Glomerular endothelial cell (primary cell): ENCODE measurements around the gene AXIN1. TPM values are rescaled to one million over a fixed set of nuclear protein-coding genes. Genes with fewer than 3 reads are reported as not detected.
"Not testable (repeated sequence)": the region's sequence is repeated elsewhere in the genome, so short reads cannot be mapped to it uniquely, and the experiment has no call there.

Experiments
- DNase-seq: peaks from one replicate; pipeline ENCODE4 v3.0.0-alpha.2; 2011; ENCODE audit warnings: low read depth, low spot score; ENCODE audit errors: extremely low read depth
- total RNA-seq: library from RNA; depleted of rRNA; stranded (reverse); fragments of >200 nt; gene quantifications from 2 replicates; pipeline ENCODE4 v1.2.3, GENCODE V29; 2015

AXIN1 gene
- total RNA-seq, 1 donor from 2014 or later, result 28.5 TPM

DNA sequence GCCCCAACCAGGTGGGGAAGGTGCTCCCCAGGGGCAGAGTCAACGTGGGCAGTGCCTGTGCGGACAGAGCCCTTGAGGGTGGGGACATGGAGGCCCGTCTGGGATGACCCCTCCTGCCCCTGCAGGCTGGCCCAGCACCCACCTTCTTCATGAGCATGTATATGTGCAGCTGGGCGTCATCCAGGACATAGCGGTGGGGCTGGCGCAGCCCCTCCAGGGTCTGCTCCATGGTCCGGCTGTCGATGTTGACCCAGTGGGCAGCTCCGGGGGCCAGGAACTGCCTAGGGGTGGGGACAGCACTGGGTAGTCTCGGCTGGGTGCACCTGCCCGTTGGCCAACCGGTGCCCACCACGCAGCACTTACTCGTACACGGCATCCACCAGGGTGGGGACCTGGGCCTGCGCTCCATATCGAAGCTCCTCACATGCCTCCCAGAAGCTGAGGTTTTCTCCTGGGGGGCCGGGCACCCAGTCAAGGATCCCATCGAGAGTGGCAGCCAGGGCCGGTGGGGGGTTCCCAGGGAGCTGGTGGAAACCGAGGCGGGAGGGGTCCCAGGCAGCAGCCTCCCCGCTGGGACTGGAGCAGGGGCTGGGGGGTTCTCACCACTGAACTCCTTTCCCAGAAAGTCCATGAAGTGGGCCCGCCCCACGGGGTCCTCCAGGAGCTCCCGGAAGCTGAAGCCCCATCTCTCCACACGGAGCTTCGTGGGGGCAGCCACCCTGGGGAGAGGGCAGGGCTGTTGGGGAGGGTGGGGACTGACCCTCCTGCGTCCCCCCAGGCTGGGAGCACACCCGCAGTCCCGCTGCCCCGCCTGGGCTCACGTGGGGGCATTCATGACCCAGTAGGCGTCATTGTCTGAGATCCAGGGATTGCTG is 81.9 kb downstream of the AXIN1 start:
- no peak for DNase-seq

DNA sequence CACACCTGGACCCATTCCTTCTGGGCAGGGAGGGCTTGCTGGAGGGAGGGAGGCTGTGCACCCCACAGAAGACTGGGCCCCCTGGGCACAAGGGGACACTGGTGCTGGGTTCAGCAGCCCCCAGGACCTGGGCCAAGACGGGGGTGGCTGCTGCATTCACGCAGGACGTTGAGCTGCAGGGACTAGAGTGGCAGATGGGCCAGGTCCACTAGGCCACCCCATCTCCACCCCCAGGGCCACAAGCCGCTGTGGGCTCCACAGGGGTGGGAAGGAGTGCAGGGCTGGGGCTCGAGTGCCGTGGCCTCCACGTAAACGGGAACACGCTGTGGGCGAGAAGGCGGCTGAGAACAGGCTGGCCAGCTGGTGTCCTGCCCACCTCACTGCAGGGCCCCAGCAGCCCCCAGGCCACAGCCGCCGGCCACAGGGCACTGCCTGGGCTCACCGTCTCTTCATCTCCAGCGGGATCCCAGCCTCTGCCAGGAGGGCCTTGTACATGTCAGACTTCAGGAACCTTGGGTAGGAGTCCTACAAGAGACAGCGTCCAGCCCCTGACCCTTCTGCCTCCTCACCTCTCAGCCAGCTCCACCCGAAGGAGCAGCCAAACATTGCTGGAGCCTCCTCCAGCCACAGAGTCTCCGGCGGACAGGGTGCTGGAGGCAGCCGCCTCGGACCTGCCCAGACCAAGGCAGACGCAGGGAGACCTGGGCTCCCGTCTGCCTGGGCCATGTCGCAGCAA is 83.3 kb downstream of the AXIN1 start:
- no peak for DNase-seq

DNA sequence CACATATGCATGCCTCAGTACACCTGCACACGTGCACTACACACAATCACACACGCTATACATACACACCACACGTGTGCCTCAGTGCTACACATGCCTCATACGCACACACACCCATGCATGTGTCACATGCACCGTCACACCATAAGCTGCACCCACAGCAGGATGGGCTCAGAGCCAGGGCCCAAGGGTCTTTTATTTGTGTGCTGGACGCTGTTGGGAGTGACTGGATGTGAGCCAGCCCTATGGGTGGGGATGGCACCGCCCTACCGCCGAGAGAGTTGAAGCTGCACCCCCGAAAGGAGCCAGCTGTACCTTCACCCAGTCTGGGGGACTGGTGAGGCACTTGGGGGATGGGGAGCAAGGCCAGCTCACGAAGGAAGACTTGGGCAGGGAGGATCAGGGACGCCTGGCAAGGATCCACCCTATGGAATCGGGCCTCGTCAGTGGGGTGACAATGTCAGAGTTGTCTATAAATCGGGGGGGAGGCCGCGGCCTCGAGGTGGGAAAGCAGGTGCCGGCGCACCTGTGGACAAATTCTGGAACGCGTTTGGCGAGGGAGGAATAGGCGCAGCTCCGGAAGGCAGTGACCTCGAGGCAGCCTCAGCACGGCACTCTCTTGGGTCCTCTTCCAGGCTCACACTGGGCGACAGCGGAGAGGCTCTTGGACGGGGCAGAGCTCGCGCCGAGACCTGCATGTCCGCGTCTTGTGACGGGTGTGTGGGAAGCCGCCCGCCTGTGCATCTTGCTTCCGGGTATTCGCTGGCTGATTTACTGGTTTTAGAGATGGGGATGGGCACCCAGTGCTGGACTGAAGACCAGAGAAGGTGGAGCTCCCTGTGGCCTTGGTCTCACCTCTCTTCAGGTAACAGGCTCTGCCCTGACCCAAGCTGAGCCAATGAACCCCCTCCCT is 84.1 kb downstream of the AXIN1 start:
- no peak for DNase-seq

DNA sequence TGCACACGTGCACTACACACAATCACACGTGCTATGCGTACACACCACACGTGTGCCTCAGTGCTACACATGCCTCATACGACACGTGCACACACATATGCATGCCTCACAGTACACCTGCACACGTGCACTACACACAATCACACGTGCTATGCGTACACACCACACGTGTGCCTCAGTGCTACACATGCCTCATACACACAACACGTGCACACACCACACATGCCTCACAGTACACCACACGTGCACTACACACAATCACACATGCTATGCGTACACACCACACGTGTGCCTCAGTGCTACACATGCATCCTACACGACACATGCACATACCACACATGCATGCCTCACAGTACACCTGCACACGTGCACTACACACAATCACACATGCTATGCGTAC is 85.0 kb downstream of the AXIN1 start:
- not testable (repeated sequence) for DNase-seq

DNA sequence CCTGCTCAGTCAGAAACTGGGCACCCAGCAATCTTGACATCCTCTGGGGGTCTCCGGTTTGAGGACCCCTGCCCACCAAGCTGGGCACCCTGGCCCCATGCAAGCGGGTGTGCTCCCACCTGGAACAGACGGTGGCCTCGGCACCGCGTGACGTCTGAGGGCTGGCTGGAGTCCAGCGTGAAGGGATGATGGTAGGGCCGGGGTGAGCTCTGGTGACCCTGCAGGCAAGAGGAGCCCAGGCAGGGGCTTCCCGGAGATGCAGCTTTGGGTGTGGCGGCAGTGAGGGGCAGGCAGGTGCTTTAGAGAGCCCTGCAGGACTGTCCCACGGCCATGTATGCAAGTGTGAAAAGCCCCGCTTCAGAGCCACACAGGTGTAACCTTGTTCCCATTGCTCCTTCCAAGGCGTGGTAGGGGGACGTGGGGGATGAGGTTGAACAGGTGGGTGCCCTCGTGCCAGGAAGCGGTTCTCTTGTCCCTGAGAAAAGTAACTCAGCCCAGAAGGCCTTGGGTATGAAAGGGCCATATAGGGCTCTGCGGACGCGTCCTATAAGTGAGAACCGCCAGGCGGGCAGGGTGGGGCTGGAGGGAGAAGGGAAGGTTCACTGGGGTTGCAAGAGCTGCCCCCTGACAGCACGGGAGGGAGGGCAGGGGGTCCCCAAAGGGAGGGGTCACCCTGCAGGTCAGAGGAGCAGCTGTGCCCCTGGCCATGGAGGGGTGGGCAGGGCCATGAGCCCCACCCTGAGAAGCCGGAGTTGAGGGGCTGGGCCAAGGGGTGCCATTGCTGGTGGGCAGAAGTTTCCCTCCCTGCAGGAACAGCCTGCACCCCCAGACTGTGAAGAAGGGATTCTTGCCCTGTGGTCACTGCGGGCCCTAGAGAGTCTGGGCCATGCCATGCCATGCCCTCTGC is 86.0 kb downstream of the AXIN1 start:
- no peak for DNase-seq

DNA sequence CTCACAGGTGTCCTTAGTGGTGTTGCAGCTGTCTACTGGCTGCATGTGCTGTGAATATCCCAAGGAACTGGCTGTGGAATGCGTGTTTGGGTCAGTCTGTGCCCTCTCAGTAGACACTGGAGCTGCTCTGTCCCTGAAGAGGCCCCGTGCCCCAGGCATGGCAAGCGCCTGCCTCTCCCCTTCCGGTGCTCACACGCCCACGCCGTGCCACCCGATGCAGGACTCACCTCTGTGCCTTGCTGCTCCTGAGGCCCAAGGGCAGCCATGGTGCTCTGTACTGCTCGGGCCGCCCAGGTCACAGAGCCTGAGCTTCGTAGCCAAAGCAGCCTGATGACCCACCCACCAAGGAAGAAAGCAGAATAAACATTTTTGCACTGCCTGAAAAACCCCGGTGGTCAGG is 86.8 kb downstream of the AXIN1 start:
- no peak for DNase-seq

DNA sequence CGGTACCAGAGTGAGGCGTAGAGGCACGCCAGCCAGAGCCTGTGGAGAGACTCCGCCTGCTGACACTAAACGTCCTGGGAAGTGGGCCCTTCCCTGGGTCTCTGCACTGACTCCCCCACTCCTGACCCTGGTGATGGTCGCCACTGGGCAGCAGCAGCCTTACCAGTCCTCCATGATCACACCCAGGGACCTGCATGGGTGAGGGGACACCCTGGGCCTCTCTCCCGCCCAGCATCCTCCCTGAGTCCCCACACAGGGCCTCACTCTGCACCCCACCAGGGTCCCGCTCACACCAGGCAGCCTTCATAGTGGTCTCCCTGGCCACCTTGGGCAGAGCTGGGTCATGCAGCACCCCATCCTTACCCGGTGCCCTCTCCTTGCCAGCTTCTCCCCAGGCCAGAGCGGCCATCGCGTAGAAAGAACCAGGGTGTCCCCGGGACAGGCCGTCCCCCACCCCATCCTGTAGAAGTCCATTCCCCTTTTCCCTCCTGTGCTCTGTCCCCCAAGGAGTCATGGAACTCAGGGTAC is 87.5 kb downstream of the AXIN1 start:
- DNase-seq, result no peak

DNA sequence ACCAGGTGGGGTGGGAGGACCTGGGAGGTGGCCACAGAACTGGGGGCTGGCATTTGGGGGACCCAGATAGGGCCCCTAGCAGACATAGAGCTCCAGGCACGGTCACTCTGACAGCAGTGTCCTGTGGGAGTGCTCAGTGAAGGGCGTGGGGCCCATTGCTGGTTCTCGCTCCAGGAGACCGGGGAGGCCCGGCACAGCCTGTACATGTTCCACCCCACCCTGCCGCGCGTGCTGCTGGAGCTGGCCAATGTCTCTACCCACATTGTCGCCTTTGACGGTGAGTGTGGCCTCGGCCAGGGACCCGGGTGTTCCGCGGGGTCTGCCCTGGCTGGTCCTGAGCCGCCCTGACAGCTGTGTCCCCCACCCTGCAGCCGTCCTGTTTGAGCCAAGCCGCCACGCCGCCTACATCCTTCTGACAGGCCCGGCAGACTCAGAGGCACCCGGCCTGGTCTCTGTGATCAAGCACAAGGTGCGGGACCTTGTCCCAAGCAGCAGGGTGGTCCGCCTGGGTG is 88.0 kb downstream of the AXIN1 start:
- DNase-seq, result no peak

DNA sequence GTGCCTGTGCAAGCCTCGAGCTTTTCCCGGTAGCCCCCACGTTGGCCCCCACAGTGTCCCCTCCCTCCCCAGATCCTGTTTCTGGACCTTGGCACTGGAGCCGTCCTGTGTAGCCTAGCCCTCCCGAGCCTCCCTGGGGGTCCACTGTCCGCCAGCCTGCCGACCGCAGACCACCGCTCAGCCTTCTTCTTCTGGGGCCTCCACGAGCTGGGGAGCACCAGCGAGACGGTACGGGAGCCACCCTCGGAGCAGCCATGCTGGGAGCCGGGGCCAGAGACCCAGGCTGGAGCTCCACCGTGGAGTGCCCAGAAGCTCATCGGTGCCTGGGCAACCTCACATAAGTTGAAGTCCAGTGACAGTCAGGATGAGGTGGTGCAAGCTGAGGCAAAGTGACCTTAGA is 88.6 kb downstream of the AXIN1 start:
- no peak for DNase-seq

DNA sequence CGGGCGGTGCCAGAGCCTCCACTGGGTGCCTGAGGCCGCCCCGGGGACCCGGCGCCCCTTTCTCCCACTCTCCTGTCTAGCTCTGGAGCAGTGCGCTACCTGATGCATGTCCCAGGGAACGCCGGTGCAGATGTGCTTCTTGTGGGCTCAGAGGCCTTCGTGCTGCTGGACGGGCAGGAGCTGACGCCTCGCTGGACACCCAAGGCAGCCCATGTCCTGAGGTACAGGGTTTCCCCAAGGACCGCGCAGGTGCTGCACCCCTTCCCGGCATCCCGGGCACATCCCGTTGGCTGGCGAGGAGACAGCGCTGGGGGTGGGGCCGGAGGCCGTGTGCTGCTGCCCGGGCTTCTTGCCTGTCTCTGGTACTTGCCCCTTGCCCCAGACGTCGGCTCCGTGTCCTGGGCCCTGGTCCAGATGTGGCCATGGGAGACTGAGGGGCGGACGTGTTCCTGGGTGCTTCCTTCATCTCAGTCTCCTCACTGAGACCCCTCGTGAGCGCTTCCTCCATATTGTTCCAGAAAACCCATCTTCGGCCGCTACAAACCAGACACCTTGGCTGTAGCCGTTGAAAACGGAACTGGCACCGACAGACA is 89.2 kb downstream of the AXIN1 start:
- DNase-seq, result no peak

DNA sequence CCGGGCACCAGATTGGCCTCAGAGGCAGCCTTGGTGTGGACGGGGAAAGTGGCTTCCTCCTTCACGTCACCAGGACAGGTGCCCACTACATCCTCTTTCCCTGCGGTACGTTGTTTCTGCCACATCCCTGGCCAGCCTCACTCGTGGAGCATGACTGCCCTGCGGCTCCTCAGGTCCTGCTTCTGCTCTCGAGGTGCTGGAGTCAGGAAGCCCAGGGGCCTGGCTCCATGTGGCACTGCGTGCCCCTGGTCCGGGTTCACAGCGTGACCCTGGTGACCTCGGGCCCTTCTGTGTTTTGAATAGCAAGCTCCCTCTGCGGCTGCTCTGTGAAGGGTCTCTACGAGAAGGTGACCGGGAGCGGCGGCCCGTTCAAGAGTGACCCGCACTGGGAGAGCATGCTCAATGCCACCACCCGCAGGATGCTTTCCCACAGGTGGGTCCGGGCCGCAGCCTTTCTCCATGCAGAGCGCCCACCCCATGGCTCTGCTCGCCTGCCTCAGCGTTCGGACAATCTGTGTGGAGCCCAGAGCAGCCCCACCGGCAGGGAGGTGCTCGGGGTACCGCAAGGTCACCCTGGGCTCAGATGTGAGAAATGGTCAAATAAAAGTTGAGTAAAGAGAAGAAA is 90.3 kb downstream of the AXIN1 start:
- DNase-seq, result no peak

DNA sequence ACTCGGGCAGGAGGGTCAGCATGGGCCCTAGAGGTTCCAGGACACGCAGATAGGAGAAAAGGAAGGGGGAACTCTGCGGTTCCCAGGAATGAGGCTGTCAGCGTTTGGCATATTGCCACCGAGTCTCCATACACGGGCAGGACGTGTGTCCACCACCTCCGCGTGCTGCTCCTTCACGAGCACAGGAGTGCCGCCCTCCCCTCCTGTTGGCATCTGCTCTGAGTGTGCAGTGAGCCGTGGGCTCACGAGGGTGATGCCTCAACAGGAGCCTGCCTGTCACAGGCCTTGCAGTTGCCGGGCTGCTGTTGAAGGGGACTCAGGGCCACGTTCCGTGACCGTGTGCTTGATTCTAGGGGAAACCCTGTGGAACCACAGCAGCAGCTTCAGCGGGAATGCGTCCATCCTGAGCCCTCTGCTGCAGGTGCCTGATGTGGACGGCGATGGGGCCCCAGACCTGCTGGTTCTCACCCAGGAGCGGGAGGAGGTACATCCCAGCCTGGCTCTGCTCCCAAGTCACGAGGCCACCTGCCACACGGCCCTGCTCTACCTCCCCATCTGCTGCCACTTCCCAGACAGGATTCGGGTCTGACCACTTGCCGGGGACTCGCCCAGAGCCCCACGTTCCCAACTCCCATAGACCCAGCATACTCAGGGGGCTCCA is 91.4 kb downstream of the AXIN1 start:
- DNase-seq, result no peak

DNA sequence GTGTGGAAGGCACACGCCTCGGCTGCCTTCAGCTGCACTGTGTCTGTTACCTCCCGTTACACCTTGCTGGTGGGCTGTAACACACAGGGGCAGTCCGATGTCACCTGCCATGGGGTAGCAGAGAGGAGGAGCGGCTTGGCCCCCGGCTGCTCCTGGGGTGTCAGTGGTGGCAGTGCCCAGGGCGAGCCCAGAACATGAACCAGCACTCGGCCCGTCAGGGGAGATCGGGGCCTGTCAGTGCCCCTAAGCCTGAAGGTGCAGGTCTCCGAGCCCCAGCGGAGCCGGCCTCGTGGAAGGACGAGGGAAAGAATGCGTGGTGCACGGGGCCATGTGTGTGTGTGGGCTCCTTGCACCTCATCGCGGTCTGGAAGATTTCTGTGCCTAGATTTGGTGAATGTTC is 92.2 kb downstream of the AXIN1 start:
- no peak for DNase-seq

DNA sequence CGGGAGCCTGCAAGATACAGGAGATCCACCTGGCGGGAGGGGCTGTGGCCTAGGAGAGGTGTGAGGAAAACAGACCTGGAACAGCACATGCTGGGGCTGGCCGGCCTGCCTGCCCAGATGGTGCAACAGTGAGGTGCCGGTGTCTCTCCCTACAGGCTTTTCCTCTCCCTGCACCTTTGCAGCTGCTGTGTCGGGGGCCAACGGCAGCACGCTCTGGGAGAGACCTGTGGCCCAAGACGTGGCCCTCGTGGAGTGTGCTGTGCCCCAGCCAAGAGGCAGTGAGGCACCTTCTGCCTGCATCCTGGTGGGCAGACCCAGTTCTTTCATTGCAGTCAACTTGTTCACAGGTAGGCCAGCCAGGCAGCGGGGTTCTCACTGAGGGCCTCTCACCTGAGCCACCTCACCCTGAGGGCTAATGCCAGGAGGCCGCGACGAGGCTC is 92.7 kb downstream of the AXIN1 start:
- no peak for DNase-seq

DNA sequence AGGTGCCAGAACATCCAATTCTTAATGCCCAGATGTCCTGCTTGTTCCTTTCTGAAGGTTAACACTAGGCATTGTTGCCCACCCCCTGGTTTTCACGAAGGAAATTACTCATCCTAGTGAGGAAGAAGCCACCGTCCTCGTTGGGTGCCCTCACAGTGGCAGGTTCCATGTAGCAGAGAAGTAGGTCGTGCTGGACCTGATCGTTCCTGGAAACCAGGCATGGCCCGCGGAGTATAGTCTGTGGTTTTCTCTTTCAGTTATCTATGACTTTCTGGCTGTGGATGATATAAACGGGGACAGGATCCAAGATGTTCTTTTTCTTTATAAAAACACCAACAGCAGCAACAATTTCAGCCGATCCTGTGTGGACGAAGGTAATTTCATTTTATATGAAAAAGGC is 93.3 kb downstream of the AXIN1 start:
- DNase-seq, result no peak

DNA sequence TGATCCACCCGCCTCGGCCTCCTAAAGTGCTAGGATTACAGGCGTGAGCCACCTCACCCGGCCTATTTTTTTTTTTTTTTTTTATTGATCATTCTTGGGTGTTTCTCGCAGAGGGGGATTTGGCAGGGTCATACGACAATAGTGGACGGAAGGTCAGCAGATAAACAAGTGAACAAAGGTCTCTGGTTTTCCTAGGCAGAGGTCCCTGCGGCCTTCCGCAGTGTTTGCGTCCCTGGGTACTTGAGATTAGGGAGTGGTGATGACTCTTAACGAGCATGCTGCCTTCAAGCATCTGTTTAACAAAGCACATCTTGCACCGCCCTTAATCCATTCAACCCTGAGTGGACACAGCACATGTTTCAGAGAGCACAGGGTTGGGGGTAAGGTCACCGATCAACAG is 94.4 kb downstream of the AXIN1 start:
- DNase-seq, result not testable (repeated sequence)

DNA sequence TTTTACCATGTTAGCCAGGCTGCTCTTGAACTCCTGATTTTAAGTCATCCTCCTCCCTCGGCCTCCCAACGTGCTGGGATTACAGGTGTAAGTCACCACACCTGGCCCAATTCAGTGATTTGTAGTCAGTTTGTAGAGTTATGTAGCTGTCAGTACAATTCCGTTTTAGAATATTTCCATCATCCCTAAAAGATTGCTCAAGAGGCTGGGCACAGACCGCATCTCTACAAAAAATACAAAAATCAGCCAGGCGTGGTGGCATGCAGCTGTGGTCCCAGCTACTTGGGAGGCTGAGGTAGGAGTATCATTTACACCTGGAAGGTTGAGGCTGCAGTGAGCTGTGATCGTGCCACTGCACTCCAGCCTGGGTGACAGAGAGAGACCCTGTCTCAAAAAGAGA is 97.3 kb downstream of the AXIN1 start:
- DNase-seq, result no peak

DNA sequence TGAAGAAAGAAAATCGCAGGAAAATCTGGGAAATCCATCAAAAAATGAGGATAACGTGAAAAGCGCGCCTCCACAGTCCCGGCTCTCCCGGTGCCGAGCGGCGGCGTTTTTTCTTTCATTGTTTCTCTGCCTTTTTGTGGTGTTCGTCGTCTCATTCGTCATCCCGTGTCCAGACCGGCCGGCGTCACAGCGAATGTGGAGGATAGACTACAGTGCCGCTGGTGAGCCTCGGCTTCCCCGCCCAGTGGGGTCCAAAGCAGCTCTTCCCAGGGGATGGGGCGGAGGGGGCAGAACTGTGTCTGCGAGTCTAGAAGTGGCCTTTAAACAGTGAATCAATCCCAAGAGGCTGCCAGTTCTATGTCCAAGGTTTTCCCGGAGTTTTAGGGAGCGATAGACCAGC is 98.1 kb downstream of the AXIN1 start:
- DNase-seq, result no peak
